ENCODE measurements around the gene UBALD2.

GRCh38 chr17:76234354-76234679 lies 30.8 kb upstream of the UBALD2 start:
- no peak for TF ChIP-seq CTCF (IDR thresholded peaks at IDR 0.05)
- no peak for TF ChIP-seq POLR2A (IDR thresholded peaks at IDR 0.05)
- no peak for TF ChIP-seq POLR2AphosphoS5 (IDR thresholded peaks at IDR 0.05; ENCODE audit: insufficient read depth in 1 of 2, low read depth in 1 of 2)

Measured in vagina (tissue), 2 donors.